SK-N-SH treated with all-trans-retinoic acid at 6 μM for 48 hours (cell line): ENCODE measurements around the gene PACS1.

Experiments
- BACH2 ChIP-seq: fragments of 250-450 bp; sonication (Bioruptor Pico); IDR thresholded peaks from 2 replicates; pipeline ENCODE4 v1.9.0; 2021; ENCODE audit warnings: mild to moderate bottlenecking, borderline replicate concordance
- CREB5 ChIP-seq: fragments of 250-450 bp; sonication (Bioruptor Pico); IDR thresholded peaks from 2 replicates; pipeline ENCODE4 v1.5.1; 2020; ENCODE audit warnings: low read depth, mild to moderate bottlenecking, moderate library complexity
- CSRNP3 ChIP-seq: fragments of 250-450 bp; sonication (Bioruptor Pico); IDR thresholded peaks from 2 replicates; pipeline ENCODE4 v1.5.1; 2021; ENCODE audit warnings: mild to moderate bottlenecking, moderate library complexity
- ESRRG ChIP-seq: fragments of 250-450 bp; sonication (Bioruptor Pico); IDR thresholded peaks from 2 replicates; pipeline ENCODE4 v1.6.1; 2021; ENCODE audit warnings: mild to moderate bottlenecking
- OSR1 ChIP-seq: fragments of 250-450 bp; sonication (Bioruptor Pico); IDR thresholded peaks from 2 replicates; pipeline ENCODE4 v1.8.0; 2022; ENCODE audit warnings: moderate library complexity, mild to moderate bottlenecking, inconsistent platforms
- SNAI2 ChIP-seq: fragments of 250-450 bp; sonication (Bioruptor Pico); IDR thresholded peaks from 2 replicates; pipeline ENCODE4 v1.5.0; 2020; ENCODE audit warnings: mild to moderate bottlenecking, moderate library complexity
- ZFP3 ChIP-seq: fragments of 250-450 bp; sonication (Bioruptor Pico); IDR thresholded peaks from 2 replicates; pipeline ENCODE4 v1.5.0; 2020; ENCODE audit warnings: mild to moderate bottlenecking, moderate library complexity

GRCh38 chr11:66143996-66144678, 74.1 kb downstream of the PACS1 start:
- TF ChIP-seq BACH2 (CRISPR knock-in tag) = no peak
- TF ChIP-seq CREB5 (CRISPR knock-in tag) = no peak
- TF ChIP-seq ZFP3 (CRISPR knock-in tag) = no peak
- no peak for TF ChIP-seq SNAI2 (CRISPR knock-in tag)
- TF ChIP-seq ESRRG = no peak
- no peak for TF ChIP-seq OSR1 (CRISPR knock-in tag)
- no peak for TF ChIP-seq CSRNP3 (CRISPR knock-in tag)
